GM23338 (cell line): ENCODE measurements around the gene TYW1B. TPM values are rescaled to one million over a fixed set of nuclear protein-coding genes. Genes with fewer than 3 reads are reported as not detected.
"Not testable (repeated sequence)": the region's sequence is repeated elsewhere in the genome, so short reads cannot be mapped to it uniquely, and the experiment has no call there.

Source experiments
- ATAC-seq: fragments of 200-7000 bp; cut with Tn5 transposase; 3 replicates; pipeline ENCODE4 v1.9.1; 2020
- DNase-seq: peaks from one replicate; pipeline ENCODE4 v3.0.0-alpha.2; 2015; ENCODE audit warnings: low spot score
- H2AFZ ChIP-seq: fragments of 200-600 bp; sonication (generic); 2 replicates; pipeline ENCODE4 v1.8.0; 2016; ENCODE audit warnings: antibody characterized with exemption, mild to moderate bottlenecking, moderate library complexity
- H3F3A ChIP-seq: fragments of 200-600 bp; sonication (generic); replicated peaks from 2 replicates; pipeline ENCODE4 v1.8.0; 2017; ENCODE audit warnings: antibody characterized with exemption, mixed run types, low read depth
- H3K27ac ChIP-seq: fragments of 200-600 bp; sonication (generic); 2 replicates; pipeline ENCODE4 v1.6.1; 2016; ENCODE audit warnings: low read depth
- H3K27me3 ChIP-seq: fragments of 200-600 bp; sonication (generic); 2 replicates; pipeline ENCODE4 v1.8.0; 2016; ENCODE audit warnings: mild to moderate bottlenecking, mixed run types, moderate library complexity; ENCODE audit not compliant: insufficient read depth
- H3K36me3 ChIP-seq: fragments of 200-600 bp; sonication (generic); 2 replicates; pipeline ENCODE4 v1.8.0; 2016; ENCODE audit warnings: mild to moderate bottlenecking; ENCODE audit not compliant: insufficient read depth
- H3K4me1 ChIP-seq: fragments of 200-600 bp; sonication (generic); 2 replicates; pipeline ENCODE4 v1.8.0; 2016; ENCODE audit warnings: mild to moderate bottlenecking, moderate library complexity; ENCODE audit not compliant: insufficient read depth
- H3K4me2 ChIP-seq: fragments of 200-600 bp; sonication (generic); 2 replicates; pipeline ENCODE4 v1.7.1; 2017; ENCODE audit warnings: mixed run types
- H3K4me3 ChIP-seq: fragments of 200-600 bp; sonication (generic); 2 replicates; pipeline ENCODE4 v1.6.1; 2016; ENCODE audit warnings: mixed run types
- H3K79me2 ChIP-seq: fragments of 200-600 bp; sonication (generic); replicated peaks from 2 replicates; pipeline ENCODE4 v1.8.0; 2017; ENCODE audit warnings: mild to moderate bottlenecking; ENCODE audit not compliant: insufficient read depth
- H3K9me2 ChIP-seq: fragments of 200-600 bp; sonication (generic); 2 replicates; pipeline ENCODE4 v1.8.0; 2017; ENCODE audit not compliant: insufficient read depth
- H4K20me1 ChIP-seq: fragments of 200-600 bp; sonication (generic); replicated peaks from 2 replicates; pipeline ENCODE4 v1.8.0; 2017; ENCODE audit warnings: mild to moderate bottlenecking; ENCODE audit not compliant: insufficient read depth
- H3K27ac Mint-ChIP-seq: 2 replicates; pipeline ENCODE4 v1.8.0; 2020; ENCODE audit warnings: inconsistent platforms, mild to moderate bottlenecking, moderate library complexity, mixed read lengths
- H3K27me3 Mint-ChIP-seq: 3 replicates; pipeline ENCODE4 v1.8.0; 2022; ENCODE audit warnings: low read depth, mild to moderate bottlenecking, moderate library complexity, mixed read lengths, inconsistent platforms; ENCODE audit not compliant: insufficient read depth, poor library complexity
- H3K36me3 Mint-ChIP-seq: 3 replicates; pipeline ENCODE4 v1.8.0; 2021; ENCODE audit warnings: low read depth, mild to moderate bottlenecking, inconsistent platforms, moderate library complexity, mixed read lengths
- H3K4me1 Mint-ChIP-seq: 3 replicates; pipeline ENCODE4 v1.8.0; 2020; ENCODE audit warnings: mild to moderate bottlenecking, inconsistent platforms, mixed read lengths
- H3K4me3 Mint-ChIP-seq: 3 replicates; pipeline ENCODE4 v1.8.0; 2021; ENCODE audit warnings: moderate library complexity, mild to moderate bottlenecking, inconsistent platforms, mixed read lengths
- H3K9me3 Mint-ChIP-seq: 3 replicates; pipeline ENCODE4 v1.8.0; 2020; ENCODE audit warnings: moderate library complexity, mild to moderate bottlenecking, inconsistent platforms, mixed read lengths
- CREB1 ChIP-seq: fragments of 250-450 bp; sonication (Bioruptor Pico); IDR thresholded peaks from 2 replicates; pipeline ENCODE4 v1.5.0; 2020; ENCODE audit warnings: low read depth, mild to moderate bottlenecking, moderate library complexity
- POLR2AphosphoS5 ChIP-seq: IDR thresholded peaks from 2 replicates; pipeline ENCODE4 v1.6.1; 2016; ENCODE audit warnings: antibody characterized with exemption, low read depth
- long read RNA-seq: library from polyadenylated mRNA; unstranded; transcript quantifications from one replicate; pipeline ENCODE4 v2.0.0, GENCODE V29; 2020; ENCODE audit not compliant: unreplicated experiment
- polyA plus RNA-seq: library from polyadenylated mRNA; unstranded; fragments of >200 nt; fragmentation: Nextera tagmentation; extraction: Ambion mirVana; gene quantifications from 2 replicates; pipeline ENCODE4 v1.2.1, GENCODE V29; 2016
- total RNA-seq: library from RNA; depleted of rRNA; stranded (reverse); fragments of >200 nt; shearing (Covaris generic); gene quantifications from 2 replicates; pipeline ENCODE4 v1.2.3, GENCODE V29; 2014; rRNA removed

The TYW1B gene, protein sequence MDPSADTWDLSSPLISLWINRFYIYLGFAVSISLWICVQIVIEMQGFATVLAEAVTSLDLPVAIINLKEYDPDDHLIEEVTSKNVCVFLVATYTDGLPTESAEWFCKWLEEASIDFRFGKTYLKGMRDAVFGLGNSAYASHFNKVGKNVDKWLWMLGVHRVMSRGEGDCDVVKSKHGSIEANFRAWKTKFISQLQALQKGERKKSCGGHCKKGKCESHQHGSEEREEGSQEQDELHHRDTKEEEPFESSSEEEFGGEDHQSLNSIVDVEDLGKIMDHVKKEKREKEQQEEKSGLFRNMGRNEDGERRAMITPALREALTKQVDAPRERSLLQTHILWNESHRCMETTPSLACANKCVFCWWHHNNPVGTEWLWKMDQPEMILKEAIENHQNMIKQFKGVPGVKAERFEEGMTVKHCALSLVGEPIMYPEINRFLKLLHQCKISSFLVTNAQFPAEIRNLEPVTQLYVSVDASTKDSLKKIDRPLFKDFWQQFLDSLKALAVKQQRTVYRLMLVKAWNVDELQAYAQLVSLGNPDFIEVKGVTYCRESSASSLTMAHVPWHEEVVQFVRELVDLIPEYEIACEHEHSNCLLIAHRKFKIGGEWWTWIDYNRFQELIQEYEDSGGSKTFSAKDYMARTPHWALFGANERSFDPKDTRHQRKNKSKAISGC
- total RNA-seq = 2.8 and 4.6 TPM in 2 replicates
- polyA plus RNA-seq = 5.6 and 6.2 TPM in 2 replicates
- long read RNA-seq, partial matches to known transcripts = 3 of 4 reads
- long read RNA-seq, other reads (novel, unspliced or antisense) = 1 of 4 reads

- H3K79me2 ChIP-seq = peaks cover 41% of the 10 kb centered on the region
- H4K20me1 ChIP-seq = peaks cover 22% of the 10 kb centered on the region; the same call in 1 of the 2 replicates
- not testable (repeated sequence) for H3K27me3 ChIP-seq, H3F3A ChIP-seq, H3K9me2 ChIP-seq, H3K36me3 ChIP-seq, H2AFZ ChIP-seq, H3K9me3 Mint-ChIP-seq, H3K27ac ChIP-seq, H3K4me1 Mint-ChIP-seq
- H3K27ac Mint-ChIP-seq = peak within 1 kb of the TSS; percentile 87; the same call in 1 of the 2 replicates
- ATAC-seq (peak; percentile 93), DNase-seq (peak; percentile 98)
- peak within 1 kb of the TSS; percentile 76 for H3K4me2 ChIP-seq
- peaks cover 11% of the 10 kb centered on the region for H3K4me1 ChIP-seq
- H3K4me3 ChIP-seq = peak within 1 kb of the TSS; percentile 82
- TF ChIP-seq CREB1 (CRISPR knock-in tag) (peak; percentile 60; the same call in 1 of the 2 replicates), POLR2AphosphoS5 (peak; percentile 97)
- peaks cover 22% of the 10 kb centered on the region for H3K36me3 Mint-ChIP-seq
- peaks cover 13% of the 10 kb centered on the region for H3K27me3 Mint-ChIP-seq
- H3K4me3 Mint-ChIP-seq = peak within 1 kb of the TSS; percentile 94
Measured at GRCh38 chr7:72827839-72828591, at the start of gene TYW1B. TYW1B (minus strand) TSS chr7:72828200; CDS start chr7:72828075, 125 bp downstream.

GRCh38 chr7:72867591-72867990 is 39.6 kb upstream of the TYW1B start:
- not testable (repeated sequence) for H3K36me3 ChIP-seq, H3K36me3 Mint-ChIP-seq, H3K4me1 Mint-ChIP-seq, H3K27me3 ChIP-seq, H3K4me3 ChIP-seq, H3K4me3 Mint-ChIP-seq, ATAC-seq, H3K27ac Mint-ChIP-seq, H3K4me1 ChIP-seq, H3K79me2 ChIP-seq, H4K20me1 ChIP-seq, H3F3A ChIP-seq, H3K27me3 Mint-ChIP-seq, H2AFZ ChIP-seq, H3K4me2 ChIP-seq, H3K27ac ChIP-seq, DNase-seq, H3K9me3 Mint-ChIP-seq, H3K9me2 ChIP-seq

GRCh38 chr7:72858846-72859400 is 30.9 kb upstream of the TYW1B start:
- H3K36me3 Mint-ChIP-seq, H2AFZ ChIP-seq, H3K79me2 ChIP-seq, H3K27me3 Mint-ChIP-seq, H3K27ac Mint-ChIP-seq, H3K4me1 ChIP-seq, DNase-seq, H3K4me3 ChIP-seq, H3K4me2 ChIP-seq, H3K36me3 ChIP-seq, H3K4me1 Mint-ChIP-seq, H3K27ac ChIP-seq, H3K4me3 Mint-ChIP-seq, ATAC-seq, H3K27me3 ChIP-seq, H3F3A ChIP-seq, H3K9me2 ChIP-seq, H4K20me1 ChIP-seq, H3K9me3 Mint-ChIP-seq: not testable (repeated sequence)

GRCh38 chr7:72857925-72858324 is 29.9 kb upstream of the TYW1B start:
- H3K4me2 ChIP-seq, H3K4me1 ChIP-seq, H3F3A ChIP-seq, H3K9me3 Mint-ChIP-seq, ATAC-seq, H3K4me3 Mint-ChIP-seq, H3K36me3 Mint-ChIP-seq, H3K27ac ChIP-seq, DNase-seq, H3K27ac Mint-ChIP-seq, H3K9me2 ChIP-seq, H3K4me1 Mint-ChIP-seq, H2AFZ ChIP-seq, H3K27me3 ChIP-seq, H3K27me3 Mint-ChIP-seq, H3K36me3 ChIP-seq, H3K79me2 ChIP-seq, H3K4me3 ChIP-seq, H4K20me1 ChIP-seq: not testable (repeated sequence)

DNA sequence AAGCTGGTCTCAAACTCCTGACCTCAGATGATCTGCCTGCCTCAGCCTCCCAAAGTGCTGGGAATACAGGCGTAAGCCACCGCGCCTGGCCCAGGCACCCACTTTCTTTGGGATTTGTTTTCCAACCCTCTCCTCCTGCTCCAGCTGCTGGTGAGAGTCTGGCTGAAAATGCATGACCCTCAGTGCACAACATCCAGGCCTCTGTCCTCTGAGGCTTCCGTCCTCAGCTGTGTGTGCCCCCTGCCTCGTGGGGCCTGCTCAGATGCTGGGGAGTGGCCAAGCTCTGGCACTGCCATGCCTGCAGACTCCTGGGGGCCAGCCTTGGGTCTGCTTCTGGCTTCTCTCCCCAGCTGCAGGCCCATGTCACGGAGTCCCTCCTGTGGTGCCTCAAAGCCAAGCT is 27.3 kb upstream of the TYW1B start:
- H3K27ac ChIP-seq, H3K27me3 Mint-ChIP-seq, ATAC-seq, H3K79me2 ChIP-seq, H3K9me2 ChIP-seq, DNase-seq, H3K36me3 ChIP-seq, H3K36me3 Mint-ChIP-seq, H4K20me1 ChIP-seq, H3K4me3 Mint-ChIP-seq, H3K4me1 ChIP-seq, H3K27me3 ChIP-seq, H3K4me1 Mint-ChIP-seq, H3K4me3 ChIP-seq, H3K27ac Mint-ChIP-seq, H3K4me2 ChIP-seq, H3F3A ChIP-seq, H2AFZ ChIP-seq, H3K9me3 Mint-ChIP-seq: not testable (repeated sequence)
